Measurements from ENCODE around the gene MYO5B.
"Not testable (repeated sequence)": the region's sequence is repeated elsewhere in the genome, so short reads cannot be mapped to it uniquely, and the experiment has no call there.

The MYO5B gene

DNA sequence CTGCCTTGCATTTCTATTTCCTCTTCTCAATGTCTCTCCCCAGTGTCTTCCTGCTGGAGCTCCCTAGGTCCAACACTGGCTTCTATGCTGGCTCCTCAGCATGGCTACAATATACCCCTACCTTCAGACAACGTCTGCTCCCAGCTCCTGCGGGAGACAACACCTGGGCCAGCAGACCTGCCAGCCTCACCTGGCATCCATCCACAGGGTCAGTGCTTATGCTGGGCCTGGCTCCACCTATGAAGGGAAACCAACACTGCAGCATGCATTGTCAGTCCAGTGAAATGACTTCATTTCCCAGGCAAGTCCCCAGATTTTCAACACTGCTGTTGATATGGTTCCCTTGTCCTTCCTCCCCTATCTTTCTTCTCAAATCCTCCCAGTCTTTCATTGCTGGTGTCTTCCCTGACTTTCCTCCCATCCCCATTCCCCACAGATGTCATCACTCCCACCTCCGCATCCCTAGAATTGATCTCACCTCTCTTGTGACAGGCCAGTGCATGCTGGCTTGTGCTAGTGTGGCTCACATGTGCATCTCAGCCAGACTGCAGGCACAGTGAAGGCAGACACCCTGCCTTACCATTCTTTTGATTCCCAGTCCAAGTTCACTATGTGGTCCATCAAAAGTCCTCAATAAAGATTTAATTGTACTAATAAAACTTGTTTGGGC, 98.0 kb downstream of the MYO5B start:
- DNase-seq, result peak; percentile 52

DNA sequence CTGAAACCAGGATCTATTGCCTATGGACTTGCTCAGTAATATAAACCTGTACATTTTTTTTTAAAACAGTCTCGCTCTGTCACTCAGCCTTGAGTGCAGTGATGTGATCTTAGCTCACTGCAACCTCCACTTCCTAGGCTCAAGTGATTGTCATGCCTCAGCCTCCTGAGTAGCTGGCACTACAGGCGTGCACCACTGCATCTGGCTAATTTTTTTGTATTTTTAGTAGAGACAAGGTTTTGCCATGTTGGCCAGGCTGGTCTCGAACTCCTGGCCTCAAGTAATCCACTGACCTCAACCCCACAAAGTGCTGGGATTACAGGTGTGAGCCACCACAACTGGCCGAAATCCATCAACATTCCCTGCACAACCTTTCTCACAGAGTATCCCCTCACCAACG, 100.2 kb downstream of the MYO5B start:
- DNase-seq, result not testable (repeated sequence)

DNA sequence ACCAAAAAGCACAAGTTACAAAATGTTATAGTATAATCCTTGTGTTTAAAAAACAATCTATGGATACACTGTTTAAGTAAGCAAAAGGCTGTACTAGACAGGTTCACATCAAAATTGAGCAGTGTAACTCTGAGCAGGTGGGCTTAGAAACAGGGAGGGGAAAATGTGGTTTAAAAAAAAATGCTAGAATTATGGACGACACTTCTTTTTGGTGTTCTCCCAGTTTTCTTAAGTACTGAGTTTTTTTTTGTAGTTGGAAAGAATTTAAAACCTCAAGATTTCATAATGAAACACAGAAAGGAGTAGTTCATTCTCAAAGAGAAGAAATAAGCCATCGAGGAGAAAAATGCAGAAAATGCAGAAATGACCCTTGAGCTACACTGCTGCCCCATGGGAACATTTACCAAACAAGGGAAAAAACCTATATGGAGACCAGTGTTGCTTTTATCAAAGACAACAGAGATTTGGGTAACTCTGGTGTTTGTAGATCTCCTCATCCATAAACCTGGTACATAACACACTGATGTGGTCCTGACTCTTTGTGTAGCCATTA, 100.7 kb downstream of the MYO5B start:
- no peak for DNase-seq

DNA sequence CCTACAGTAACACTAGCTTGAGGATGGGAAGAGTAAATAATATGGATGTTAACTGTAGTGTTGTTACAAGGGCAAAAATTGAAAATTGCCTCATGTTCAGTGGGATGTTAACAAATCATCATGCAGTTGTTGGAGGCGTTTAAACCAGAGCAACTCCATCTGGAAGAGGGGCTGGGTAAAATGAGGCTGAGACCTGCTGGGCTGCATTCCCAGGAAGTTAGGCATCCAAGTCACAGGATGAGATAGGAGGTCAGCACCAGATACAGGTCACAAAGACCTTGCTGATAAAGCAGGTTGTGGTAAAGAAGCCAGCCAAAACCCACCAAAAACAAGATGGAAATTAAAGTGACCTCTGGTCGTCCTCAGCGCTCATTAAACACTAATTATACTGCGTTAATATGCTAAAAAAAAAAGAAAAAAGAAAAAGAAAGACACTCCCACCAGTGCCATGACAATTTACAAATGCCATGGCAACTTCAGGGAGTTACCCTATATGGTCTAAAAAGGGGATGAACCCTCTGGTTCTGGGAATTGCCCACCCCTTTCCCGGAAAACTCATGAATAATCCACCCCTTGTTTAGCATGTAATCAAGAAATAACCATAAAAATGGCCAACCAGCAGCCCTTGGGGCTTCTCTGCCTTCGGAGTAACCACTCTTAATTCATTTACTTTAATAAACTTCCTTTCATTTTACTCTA, 101.4 kb downstream of the MYO5B start:
- no peak for DNase-seq

DNA sequence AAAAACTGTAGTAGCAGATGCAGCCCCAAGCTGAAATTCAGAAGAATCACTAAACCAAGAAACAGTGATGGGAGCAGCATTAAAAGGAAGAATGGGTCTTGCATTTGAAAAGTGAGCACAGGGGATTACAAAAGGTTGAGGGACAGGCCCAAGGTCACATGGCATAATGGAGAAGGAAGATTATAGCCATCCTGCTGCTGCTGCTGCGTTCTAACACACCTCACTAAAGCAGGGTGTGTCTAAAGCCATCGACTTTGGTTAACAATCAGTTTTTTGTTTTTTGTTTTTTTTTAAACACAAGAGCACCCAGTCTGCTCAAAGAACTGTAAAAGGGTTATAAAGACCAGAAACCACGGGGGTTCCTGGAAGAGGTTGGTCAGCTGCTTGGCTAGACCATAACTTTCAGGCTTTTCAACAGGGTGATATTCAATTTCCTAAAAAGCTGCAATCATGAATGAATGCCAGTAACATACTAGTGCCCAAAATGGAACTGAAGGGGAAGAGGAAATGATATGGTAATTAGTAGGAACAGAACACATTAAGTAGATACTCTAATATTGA, 102.6 kb downstream of the MYO5B start:
- no peak for DNase-seq

DNA sequence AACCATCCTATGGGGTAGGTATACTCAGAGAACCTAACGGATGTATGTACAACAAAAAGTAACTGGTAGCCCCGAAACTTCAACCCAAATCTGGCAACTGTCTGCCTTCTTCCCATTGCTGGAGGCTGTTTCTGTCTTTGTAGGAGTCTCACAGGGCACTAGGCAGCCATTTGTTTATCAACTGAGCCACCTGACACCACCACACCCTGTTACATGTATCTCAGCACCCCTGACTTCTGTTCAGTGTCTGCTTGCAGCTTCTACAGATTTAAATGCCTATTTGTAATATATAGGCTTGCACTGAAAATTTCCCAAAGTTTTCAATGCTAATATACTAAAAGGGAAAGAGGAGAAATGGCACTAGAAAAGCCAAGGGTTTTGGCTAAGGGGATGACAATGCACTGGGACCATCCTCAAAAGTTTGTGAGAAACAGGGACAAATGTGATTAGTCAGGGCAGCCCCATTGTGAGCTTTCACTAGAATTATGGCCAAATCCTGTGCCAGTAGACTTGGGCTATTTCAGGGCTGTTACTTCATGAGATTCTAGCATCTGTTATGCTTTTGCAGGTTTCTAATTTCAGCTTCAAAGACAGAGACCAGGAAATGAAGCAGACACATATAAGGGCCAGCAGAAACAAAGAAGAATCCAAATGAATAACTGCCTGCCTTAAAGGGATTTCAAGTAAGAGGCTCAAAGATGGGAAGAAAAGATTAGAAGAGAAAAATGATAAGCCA, 103.3 kb downstream of the MYO5B start:
- peak; percentile 50 for DNase-seq

DNA sequence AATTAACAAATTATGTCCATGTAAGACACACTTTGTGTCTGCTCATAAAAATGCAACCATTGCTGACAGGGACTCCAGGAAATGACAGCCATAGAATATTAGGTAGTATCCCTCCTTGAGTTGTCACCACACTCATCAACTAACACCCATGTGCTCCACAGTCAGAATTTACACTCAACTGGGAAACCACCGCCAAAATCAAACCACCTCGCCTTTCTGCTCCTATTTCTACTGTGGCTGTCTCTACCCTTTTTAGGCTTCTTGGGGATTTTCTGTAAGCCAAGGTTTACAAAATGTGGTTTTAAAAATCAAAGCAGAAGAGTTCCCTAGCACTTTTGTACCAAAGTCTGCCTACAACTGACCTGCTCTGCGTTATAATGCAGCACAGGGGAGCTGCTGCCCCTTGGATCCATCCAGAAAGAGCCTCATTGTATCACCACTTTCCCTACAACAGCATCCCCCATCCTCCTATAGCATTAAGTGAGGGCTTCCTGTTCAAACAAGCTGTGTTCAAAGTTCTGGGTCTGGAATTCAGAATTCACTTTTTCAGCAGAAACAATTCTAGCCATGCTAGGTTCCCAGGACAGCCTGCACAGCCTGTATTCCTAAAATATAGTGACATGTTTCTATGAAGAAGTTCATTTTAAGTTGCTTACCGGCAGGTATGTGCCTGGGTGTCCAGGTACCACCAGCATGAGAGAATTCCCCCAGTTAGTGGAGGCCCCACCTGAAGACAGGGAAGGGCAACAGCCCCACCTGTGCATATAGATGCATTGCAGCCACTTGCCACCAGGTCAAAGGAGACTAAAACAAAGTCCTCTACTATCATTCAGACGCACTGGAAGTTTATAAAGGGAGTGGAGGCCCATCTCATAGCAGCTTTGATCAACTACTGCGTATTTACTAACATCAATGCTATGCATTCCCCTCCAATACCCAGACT, 104.3 kb downstream of the MYO5B start:
- DNase-seq, result no peak

DNA sequence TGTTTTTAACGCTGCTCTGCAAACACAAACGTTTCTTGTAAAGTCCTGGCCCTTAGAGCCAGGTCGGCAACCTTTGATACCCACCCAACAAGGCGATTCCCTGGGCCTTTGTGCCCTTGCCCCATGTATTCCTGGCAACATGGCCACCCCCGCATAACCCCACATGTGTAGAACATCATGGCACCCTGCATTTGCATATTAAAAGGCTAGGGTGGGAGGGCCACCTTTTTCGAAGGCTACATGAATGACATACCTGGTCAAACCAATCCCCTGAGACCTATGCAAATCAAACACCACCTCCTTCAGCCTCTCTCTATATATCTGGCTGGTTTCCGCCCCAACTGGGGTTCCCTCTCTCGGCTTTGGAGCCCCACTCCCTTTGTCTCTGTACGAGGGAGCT, 105.2 kb downstream of the MYO5B start:
- no peak for DNase-seq

DNA sequence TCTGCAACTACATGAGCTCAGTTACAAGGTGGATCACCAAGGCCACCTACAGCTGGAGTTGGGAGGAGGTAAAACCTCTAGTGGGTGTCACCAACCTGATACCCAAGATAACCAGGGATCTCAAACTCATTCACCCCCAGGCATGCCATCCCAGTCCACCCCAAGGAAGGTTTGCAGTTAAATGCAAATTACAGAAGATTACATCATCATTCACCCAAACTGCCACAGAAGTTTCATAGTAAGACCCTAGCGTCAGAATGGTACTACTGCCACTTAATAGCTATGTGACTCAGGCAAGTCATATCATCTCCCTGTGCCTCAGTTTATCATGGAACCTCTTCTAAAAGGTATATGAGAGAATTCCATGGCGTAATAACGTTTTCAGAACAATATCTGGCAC, 111.2 kb downstream of the MYO5B start:
- no peak for DNase-seq

DNA sequence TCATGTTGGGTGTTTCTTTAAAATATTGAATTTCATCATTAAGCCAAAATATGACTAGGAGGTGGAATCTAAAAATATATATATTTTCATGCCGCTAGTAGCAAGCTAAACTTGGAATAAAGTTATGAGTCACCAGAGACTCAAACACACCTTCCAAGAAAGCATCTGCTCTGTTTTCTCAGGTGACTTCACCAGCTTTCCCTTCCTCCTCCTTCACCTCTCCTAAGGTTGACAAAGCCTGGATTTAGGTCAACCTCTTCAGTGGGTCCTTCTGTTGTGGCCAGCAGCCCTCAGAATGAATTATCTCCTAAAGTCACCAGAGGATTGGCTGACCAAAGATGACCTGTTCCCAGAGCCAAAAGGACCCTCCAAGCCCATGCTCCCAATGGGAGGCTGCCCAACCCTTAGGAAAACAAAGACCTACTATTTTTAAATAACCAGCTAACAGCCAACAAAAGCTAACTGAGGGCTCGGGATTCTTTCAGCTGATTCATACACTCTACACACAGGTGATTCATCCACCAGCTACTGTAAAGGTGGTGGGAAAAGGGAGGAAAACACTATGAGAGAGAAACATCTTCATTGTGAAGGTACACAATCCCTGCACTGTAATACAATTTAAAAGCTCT, 113.9 kb downstream of the MYO5B start:
- DNase-seq, result peak; percentile 91

DNA sequence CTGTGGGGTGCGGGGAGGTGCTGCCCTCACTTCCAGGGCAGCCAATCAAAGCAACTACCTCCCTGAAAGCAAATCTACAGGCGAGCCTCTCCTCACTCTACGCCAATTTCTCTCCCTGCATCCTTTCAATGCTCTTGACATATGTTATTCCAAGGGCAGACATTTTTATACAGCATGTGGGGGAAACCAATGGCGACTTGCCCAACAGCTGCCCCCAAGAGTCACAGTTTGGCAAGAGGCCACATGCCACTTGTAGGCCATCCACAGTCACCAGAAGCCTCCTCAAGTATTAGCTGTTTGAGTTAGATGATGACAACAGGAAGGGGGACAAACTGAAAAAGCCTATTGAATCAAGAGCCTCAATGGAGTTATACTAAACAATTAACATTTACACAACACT, 114.6 kb downstream of the MYO5B start:
- peak; percentile 74 for DNase-seq

DNA sequence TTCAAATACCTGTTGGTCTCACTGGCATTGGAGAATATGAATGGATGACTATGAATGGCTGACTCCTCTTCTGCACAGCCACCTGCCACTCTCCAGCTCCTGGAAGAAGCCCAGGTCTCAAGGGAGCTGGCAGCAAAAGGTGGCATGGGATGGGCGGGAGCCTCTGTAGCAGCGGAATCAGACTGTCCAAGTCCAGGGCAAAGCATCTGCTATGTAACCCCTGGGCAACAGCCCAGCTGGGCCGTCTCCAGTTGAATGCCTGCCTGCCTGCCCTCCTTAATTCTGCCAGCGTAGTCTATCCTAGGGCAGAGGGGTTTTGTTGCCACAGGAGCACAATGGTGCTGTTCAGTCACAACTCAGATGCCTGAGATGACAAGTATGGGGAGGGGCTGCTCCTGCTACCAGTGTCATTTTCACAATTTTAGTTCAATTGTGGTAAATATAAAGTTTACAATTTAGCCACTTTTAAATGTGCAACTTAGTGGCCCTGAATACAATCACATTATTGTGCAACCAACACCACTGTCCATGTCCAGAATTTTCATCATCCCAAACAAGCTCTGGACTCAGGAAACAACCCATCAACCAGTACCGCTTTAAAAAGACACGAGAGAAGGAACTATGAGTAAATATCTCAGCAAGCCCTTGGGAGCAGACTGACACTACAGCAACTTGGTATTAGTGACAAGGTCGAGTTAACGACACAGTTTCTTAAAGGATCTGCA, 115.2 kb downstream of the MYO5B start:
- DNase-seq, result no peak

DNA sequence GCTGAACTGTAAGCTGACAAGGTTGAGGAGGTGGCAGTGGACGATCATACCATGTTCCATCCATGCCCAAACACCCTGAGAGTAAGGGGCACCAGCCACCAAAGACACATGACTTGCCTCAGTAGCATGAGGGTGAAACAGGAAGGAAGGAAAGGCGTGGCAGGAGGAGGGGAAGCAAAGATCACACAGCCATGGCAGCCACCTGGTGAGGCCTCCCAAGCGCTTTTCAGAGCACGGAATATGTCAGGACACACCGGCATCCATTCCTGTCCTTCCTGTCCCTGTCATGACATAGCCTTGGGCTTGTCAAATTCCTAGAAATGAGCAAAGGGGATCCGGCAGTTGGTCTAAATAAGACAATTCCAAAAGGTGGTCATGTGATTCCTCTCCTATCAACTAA, 118.7 kb downstream of the MYO5B start:
- no peak for DNase-seq

DNA sequence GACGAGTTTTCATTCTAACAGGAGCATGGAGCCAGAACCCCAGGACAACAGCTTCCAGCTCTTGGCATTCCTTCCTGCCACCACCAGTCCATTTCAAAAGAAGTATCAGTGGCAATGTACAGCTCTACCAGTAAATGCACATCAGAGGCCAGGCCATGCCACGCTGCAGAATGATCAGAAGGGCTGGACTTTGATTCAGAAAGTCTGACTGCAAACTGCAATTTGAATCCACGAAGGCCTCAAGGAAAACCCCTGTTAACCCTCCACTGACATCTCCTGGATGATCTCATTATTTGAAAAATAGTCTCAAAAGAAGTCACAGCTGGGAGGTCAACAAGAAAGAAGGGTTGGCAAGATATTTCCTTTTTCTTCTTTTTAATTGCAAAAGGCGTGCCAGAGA, 119.2 kb downstream of the MYO5B start:
- DNase-seq, result no peak

DNA sequence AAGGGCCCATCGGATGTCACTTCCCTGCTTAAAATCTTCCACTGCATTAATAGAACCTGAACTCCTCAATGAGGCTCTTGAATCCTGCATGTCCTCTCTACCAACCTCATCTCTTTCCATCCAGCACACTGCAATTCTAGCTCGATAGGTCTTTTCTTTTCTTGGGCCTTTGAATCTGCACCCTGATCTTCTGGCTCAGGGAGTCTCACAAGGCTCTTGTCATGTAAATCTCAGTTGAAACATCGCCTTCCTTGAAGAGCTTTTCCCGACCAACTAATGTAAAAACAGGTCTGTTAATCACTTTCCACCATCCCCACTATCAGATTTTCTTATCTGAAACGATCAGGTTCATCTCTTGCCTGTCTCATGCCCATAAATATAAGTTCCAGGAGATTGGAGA, 120.5 kb downstream of the MYO5B start:
- DNase-seq, result no peak

DNA sequence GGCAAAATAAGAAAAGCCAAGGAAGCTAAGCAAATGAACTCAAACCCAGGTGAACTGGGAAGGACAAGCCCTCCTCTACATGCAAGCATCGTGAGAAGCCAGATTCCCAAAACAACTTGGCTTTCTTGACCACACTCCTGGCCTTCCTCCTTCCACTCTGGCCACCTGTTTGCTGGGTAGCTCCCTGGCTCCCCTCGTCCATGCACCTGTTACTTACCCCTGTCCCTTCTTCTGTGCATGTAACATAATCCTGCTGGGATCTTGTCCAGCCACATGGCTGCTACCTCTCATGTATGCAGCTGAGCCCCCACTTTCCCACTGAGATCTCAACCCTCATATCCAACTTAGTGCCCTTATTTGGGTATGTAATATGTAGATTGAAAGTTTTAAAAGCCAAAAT, 121.6 kb downstream of the MYO5B start:
- no peak for DNase-seq

DNA sequence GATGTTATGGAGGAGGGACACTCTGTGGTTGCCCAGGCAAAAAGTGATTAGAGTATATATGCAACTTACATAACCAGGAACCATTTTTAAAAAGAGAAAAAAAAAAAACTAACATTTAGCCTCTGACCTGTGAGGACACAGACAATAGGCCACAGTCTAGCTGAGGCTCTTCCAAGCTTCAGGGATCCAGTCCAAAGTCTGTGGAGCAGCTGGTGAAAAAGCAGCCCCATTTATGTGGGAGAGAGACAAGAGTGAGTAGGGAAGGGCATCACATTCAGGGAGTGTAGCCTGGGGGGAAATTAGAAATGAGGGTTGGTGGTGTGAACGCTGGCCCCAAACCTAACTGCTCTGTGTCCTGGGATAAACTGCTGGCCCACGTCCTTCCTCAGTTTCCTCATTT, 122.8 kb downstream of the MYO5B start:
- DNase-seq, result no peak

DNA sequence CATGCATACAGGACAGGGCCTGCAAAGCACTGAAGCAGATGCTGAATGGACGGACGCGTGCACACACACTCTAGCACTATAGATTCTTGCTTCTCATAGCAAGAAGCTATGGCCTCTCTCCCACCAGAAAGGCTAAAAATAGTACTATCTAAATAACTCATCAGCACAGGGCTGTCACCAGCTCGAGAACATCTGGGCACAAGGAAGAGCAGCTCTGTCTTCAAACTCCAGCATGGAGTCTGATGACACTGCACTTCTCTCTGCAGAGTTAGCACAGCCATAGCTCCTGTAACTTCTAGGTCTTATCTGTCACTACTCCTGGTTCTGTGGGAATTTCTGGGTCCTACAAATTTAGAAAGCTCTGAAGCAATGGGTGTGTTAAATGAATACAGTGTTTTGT, 123.5 kb downstream of the MYO5B start:
- no peak for DNase-seq

DNA sequence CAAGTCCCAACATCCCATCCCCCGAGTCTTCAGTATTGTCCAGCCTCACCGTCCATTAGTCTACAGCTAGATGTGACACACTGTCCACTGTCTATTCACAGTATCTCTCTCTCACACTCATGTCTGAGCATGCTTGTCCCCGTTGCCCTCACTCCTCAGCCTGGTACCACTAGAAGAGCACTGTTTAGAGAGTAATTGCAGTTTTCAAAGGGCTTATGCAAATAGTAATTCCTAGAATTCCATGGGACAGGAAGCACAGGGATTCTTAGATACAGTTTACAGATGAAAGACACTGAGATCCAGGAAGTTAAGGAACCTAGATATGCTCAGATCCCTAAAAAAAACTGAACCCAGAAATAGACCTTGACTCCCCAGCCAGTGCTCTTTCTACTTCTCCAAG, 125.5 kb downstream of the MYO5B start:
- DNase-seq, result no peak

DNA sequence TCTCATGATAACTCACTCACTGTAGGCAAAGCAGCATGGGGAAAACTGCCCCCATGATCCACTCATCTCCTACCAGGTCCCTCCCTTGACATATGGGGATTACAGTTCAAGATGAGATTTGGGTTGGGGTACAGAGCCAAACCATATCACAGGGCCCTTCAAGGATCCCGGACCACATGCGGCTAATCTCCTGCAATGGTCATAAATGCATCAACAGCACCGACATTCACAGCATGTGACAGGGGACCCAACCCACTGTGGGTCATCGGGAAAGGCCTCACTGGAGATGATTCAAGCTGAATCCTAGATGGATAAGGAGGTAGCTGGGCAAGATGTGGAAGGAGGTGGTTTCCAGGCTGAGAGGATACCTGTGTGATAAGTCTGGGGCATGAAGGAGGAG, 129.4 kb downstream of the MYO5B start:
- no peak for DNase-seq

DNA sequence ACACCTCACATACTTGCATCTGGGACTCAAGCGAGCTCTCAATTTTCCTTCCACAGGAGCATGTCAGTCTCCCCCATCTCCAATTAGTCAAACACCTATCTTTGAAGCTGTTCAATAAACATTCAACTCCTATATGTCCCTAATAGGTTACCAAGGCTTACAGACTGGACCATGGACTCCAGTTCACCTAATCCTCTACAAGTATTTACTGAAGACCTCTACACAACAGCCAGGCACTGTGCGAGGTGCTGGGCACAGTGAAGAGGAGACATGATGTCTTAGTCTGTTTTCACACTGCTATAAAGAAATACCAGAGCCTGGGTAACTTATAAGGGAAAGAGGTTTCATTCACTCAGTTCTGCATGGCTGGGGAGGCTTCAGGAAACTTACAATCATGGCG, 129.9 kb downstream of the MYO5B start:
- DNase-seq, result no peak
